HEK293T (cell line): ENCODE data around the gene C2orf72.

Experiments
- ARNT ChIP-seq: fragments of 450-650 bp; IDR thresholded peaks from 2 replicates; pipeline ENCODE4 v1.6.1; 2017; ENCODE audit warnings: mild to moderate bottlenecking
- BHLHE40 ChIP-seq: fragments of 450-650 bp; IDR thresholded peaks from 2 replicates; pipeline ENCODE4 v1.6.1; 2016; ENCODE audit warnings: mild to moderate bottlenecking, moderate library complexity, borderline replicate concordance
- CTBP1 ChIP-seq: fragments of 450-650 bp; IDR thresholded peaks from 2 replicates; pipeline ENCODE4 v1.6.1; 2016; ENCODE audit warnings: borderline replicate concordance
- ELF4 ChIP-seq: fragments of 450-650 bp; IDR thresholded peaks from 2 replicates; pipeline ENCODE4 v1.6.1; 2017; ENCODE audit warnings: antibody characterized with exemption
- FOXA1 ChIP-seq: fragments of 450-650 bp; IDR thresholded peaks from 2 replicates; pipeline ENCODE4 v1.6.1; 2016; ENCODE audit warnings: mild to moderate bottlenecking
- FOXK2 ChIP-seq: fragments of 450-650 bp; IDR thresholded peaks from 2 replicates; pipeline ENCODE4 v1.6.1; 2016; ENCODE audit warnings: mild to moderate bottlenecking
- FOXM1 ChIP-seq: fragments of 450-650 bp; IDR thresholded peaks from 2 replicates; pipeline ENCODE4 v1.6.1; 2017; ENCODE audit warnings: mild to moderate bottlenecking, borderline replicate concordance
- LEF1 ChIP-seq: fragments of 450-650 bp; IDR thresholded peaks from 2 replicates; pipeline ENCODE4 v1.6.1; 2017; ENCODE audit warnings: mild to moderate bottlenecking, borderline replicate concordance
- NFRKB ChIP-seq: fragments of 450-650 bp; IDR thresholded peaks from 2 replicates; pipeline ENCODE4 v1.6.1; 2016; ENCODE audit warnings: mild to moderate bottlenecking, moderate library complexity
- SP1 ChIP-seq: fragments of 450-650 bp; IDR thresholded peaks from 2 replicates; pipeline ENCODE4 v1.6.1; 2017
- SUZ12 ChIP-seq: fragments of 450-650 bp; IDR thresholded peaks from 2 replicates; pipeline ENCODE4 v1.6.1; 2016; ENCODE audit warnings: mild to moderate bottlenecking
- ZNF384 ChIP-seq: fragments of 450-650 bp; IDR thresholded peaks from 2 replicates; pipeline ENCODE4 v1.6.1; 2016

GRCh38 chr2:231093933-231094332 lies 56.6 kb downstream of the C2orf72 start:
- TF ChIP-seq SUZ12 (no peak), SP1 (no peak), ELF4 (no peak), LEF1 (no peak), CTBP1 (no peak), ARNT (no peak), FOXK2 (no peak), ZNF384 (no peak), FOXA1 (no peak), FOXM1 (no peak), BHLHE40 (no peak), NFRKB (no peak)
